ENCODE measurements around the gene LRP8. TPM values are rescaled to one million over a fixed set of nuclear protein-coding genes. Genes with fewer than 3 reads are reported as not detected.
A peak's percentile ranks its signal among the peaks of the same experiment; 100 is the strongest.

The LRP8 gene
- total and polyA plus RNA-seq, 10 donors = 1.7 to 14.4 (median 5.5) TPM

DNA sequence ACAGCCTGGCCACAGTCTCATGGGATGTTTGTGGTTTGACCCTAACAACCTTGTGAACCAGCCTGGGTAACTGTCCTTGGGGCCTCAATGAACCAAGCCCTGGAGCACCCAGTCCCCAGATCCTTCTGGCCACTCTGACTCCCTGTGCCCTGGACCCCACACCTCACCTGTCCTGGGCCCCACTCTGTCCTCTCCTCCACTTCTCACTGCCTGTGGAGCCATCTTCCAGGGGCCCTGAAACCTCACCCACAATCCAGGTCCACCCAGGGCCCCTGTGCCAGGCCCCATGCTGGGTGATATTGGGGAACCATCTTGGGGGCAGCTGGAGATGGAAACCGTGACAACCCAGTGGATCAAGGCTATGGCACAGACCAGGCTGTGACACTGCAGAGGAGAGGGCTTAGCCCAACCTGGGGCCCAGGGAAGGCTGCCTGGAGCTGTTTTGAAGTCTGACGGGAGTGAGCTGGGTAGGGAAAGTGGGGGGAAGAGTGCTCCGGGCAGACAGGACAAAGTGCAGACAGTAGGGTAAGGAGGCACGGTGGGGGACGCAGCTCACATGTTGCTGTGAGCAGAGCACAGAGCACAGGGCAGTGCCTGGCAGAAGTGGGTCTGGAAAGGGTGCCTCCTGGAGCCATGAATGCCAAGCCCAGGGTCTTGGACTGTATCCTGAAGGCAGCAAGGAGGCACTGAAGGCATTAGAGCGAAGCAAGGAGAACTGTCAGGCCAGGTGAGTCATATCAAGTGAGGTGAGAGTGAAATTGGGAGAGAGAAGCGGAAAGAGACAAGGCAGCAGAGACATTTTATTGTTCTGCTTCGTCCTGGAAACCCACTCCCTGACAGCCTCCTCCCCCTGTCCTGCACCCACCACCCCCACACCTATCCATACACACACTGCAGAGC is 12.1 kb upstream of the LRP8 start:
- Histone ChIP-seq H3K36me3 (no peaks in the 10 kb centered on the region), H3K27ac (no peak overlapping the region), H3K9me3 (no peaks in the 10 kb centered on the region), H3K4me1 (peaks cover 0 to 2% (median under 1%) of the 10 kb centered on the region in 6 donors), H3K27me3 (replicated peaks in 1 of 7) (no peaks in the 10 kb centered on the region), H3K4me3 (no peak overlapping the region)
- WGBS, 5 donors = 80 to 92% (median 88%) methylated on average over 8 of the region's 8 CpGs
- DNase-seq = peak; percentile 51
- no peak for TF ChIP-seq POLR2AphosphoS5 (IDR thresholded peaks at IDR 0.05)
- TF ChIP-seq POLR2A (IDR thresholded peaks at IDR 0.05) = no peak
- TF ChIP-seq, protein P1, sequence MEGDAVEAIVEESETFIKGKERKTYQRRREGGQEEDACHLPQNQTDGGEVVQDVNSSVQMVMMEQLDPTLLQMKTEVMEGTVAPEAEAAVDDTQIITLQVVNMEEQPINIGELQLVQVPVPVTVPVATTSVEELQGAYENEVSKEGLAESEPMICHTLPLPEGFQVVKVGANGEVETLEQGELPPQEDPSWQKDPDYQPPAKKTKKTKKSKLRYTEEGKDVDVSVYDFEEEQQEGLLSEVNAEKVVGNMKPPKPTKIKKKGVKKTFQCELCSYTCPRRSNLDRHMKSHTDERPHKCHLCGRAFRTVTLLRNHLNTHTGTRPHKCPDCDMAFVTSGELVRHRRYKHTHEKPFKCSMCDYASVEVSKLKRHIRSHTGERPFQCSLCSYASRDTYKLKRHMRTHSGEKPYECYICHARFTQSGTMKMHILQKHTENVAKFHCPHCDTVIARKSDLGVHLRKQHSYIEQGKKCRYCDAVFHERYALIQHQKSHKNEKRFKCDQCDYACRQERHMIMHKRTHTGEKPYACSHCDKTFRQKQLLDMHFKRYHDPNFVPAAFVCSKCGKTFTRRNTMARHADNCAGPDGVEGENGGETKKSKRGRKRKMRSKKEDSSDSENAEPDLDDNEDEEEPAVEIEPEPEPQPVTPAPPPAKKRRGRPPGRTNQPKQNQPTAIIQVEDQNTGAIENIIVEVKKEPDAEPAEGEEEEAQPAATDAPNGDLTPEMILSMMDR (IDR thresholded peaks at IDR 0.05 in 8 of 11, conservative IDR thresholded peaks at IDR 0.05 in 3 of 11) = no peak
- intact Hi-C loops (cut with DNase I; ENCODE audit: low total_unique reads) = no loop called here

DNA sequence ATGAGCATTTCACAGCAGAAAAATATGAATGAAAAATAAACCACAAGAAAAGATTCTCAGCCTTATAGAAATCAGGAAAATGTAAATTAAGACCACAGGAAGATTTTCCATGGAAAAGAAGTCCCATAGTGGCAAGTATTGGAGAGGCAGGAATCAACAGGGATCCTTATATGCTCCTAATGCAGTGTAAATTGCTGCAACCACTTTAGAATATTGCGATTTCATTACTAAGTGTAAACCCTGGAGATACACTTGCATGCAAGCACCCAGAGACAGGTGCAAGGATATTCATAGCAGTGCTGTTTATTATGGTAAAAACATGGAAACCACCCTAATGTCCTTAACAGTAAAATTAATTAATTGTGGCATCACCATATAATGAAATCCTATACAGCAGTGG is 10.6 kb upstream of the LRP8 start:
- 76 to 98% (median 96%) methylated on average over 1 of the region's 1 CpG for WGBS, 5 donors
- no peak overlapping the region for H3K27ac ChIP-seq
- intact Hi-C loops (cut with DNase I; ENCODE audit: low total_unique reads) = no loop called here
- no peak overlapping the region for H3K4me3 ChIP-seq
- H3K4me1 ChIP-seq = peaks cover 0 to 10% (median 2%) of the 10 kb centered on the region in 6 donors
- no peaks in the 10 kb centered on the region for H3K36me3 ChIP-seq
- no peak for TF ChIP-seq POLR2AphosphoS5 (IDR thresholded peaks at IDR 0.05)
- TF ChIP-seq, protein P1 (IDR thresholded peaks at IDR 0.05 in 8 of 11, conservative IDR thresholded peaks at IDR 0.05 in 3 of 11) = no peak
- H3K9me3 ChIP-seq = no peaks in the 10 kb centered on the region
- DNase-seq = no peak
- no peaks in the 10 kb centered on the region for H3K27me3 ChIP-seq (replicated peaks in 1 of 7)

DNA sequence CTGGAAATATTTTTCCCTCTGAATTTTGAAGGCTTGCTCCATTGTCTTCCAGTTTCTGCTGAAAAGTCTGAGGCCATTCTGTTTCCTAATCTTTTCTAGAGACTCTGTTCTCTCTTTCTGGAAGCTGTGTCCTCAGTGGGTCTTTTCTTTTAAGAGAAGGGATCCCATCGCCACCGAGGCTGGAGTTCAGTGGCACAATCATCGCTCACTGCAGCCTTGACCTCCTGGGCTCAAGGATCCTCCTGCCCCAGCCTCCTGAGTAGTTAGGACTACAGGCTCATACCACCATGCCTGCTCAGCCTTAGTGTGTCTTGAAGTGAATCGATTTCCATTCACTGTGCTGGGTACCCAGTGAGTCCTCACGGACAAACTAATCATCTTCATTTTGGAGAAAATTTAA is 9.6 kb upstream of the LRP8 start:
- Histone ChIP-seq H3K9me3 (no peaks in the 10 kb centered on the region), H3K4me1 (peaks cover 0 to 10% (median 2%) of the 10 kb centered on the region in 6 donors), H3K36me3 (no peaks in the 10 kb centered on the region), H3K27me3 (replicated peaks in 1 of 7) (no peaks in the 10 kb centered on the region), H3K27ac (no peak overlapping the region), H3K4me3 (no peak overlapping the region)
- TF ChIP-seq, protein P1 (IDR thresholded peaks at IDR 0.05 in 8 of 11, conservative IDR thresholded peaks at IDR 0.05 in 3 of 11) = no peak
- TF ChIP-seq POLR2A (IDR thresholded peaks at IDR 0.05) = no peak
- no peak for TF ChIP-seq POLR2AphosphoS5 (IDR thresholded peaks at IDR 0.05)
- DNase-seq = peak; percentile 21
- intact Hi-C loops (cut with DNase I; ENCODE audit: low total_unique reads) = no loop called here
- 92 to 96% (median 95%) methylated on average over 5 of the region's 5 CpGs for WGBS, 5 donors

DNA sequence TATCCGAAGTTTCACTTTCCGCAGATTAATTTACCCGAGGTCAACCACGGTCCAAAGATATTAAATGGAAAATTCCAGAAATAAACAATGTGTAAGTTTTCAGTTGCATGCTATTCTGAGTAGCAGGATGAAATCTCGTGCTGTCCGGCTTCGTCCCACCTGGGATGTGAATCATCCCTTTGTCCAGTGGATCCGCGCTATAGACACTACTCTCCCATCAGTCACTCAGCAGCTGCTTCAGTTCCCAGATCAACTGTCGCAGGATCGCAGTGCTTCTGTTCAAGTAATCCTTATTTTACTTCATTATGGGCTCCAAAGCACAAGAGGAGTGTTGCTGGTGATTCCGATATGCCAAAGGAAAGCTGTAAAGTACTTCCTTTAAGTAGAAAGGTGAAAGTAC is 8.3 kb upstream of the LRP8 start:
- no peak for DNase-seq
- Histone ChIP-seq H3K4me3 (no peak overlapping the region), H3K4me1 (peaks cover 0 to 10% (median 2%) of the 10 kb centered on the region in 6 donors), H3K27ac (no peak overlapping the region), H3K36me3 (no peaks in the 10 kb centered on the region), H3K27me3 (replicated peaks in 1 of 7) (no peaks in the 10 kb centered on the region), H3K9me3 (no peaks in the 10 kb centered on the region)
- intact Hi-C loops (cut with DNase I; ENCODE audit: low total_unique reads) = no loop called here
- TF ChIP-seq POLR2A (IDR thresholded peaks at IDR 0.05) (no peak), POLR2AphosphoS5 (IDR thresholded peaks at IDR 0.05) (no peak)
- TF ChIP-seq, protein P1 (IDR thresholded peaks at IDR 0.05 in 8 of 11, conservative IDR thresholded peaks at IDR 0.05 in 3 of 11) = no peak
- 84 to 92% (median 86%) methylated on average over 12 of the region's 12 CpGs for WGBS, 5 donors

All from spleen (tissue), 11 donors.